K562 (cell line): ENCODE data around the gene ARHGAP31. TPM values are rescaled to one million over a fixed set of nuclear protein-coding genes. Genes with fewer than 3 reads are reported as not detected.

Experiments
- ARHGAP35 ChIP-seq: fragments of 450-650 bp; IDR thresholded peaks from 2 replicates; pipeline ENCODE4 v1.6.1; 2018; ENCODE audit not compliant: partially characterized antibody
- CHCHD3 ChIP-seq: fragments of 250-450 bp; sonication (Bioruptor Pico); IDR thresholded peaks from 2 replicates; pipeline ENCODE4 v2.1.2; 2022; ENCODE audit warnings: mild to moderate bottlenecking
- CHD4 ChIP-seq: fragments of 200-600 bp; sonication (generic); IDR thresholded peaks from 3 replicates; pipeline ENCODE4 v1.6.1; 2012; ENCODE audit warnings: low read depth, mild to moderate bottlenecking, mixed read lengths, low read length, inconsistent platforms; ENCODE audit not compliant: insufficient read depth, insufficient replicate concordance, poor library complexity, severe bottlenecking
- CREB5 ChIP-seq: fragments of 250-450 bp; sonication (Bioruptor Pico); IDR thresholded peaks from 2 replicates; pipeline ENCODE4 v1.5.0; 2020; ENCODE audit warnings: mild to moderate bottlenecking
- ELF1 ChIP-seq: fragments of 200-800 bp; sonication (Bioruptor generic); IDR thresholded peaks from 2 replicates; pipeline ENCODE4 v1.6.1; 2016; ENCODE audit warnings: missing genetic modification characterization, missing compliant biosample characterization
- GTF2B ChIP-seq: IDR thresholded peaks from 2 replicates; pipeline ENCODE4 v1.6.1; 2011; ENCODE audit not compliant: insufficient read length; ENCODE audit errors: extremely low read depth
- MTA3 ChIP-seq: fragments of 450-650 bp; formaldehyde crosslinking; IDR thresholded peaks from 2 replicates; pipeline ENCODE4 v1.6.1; 2017; ENCODE audit warnings: mild to moderate bottlenecking, borderline replicate concordance
- POU5F1 ChIP-seq: fragments of 150-350 bp; IDR thresholded peaks from 2 replicates; pipeline ENCODE4 v1.6.1; 2014; ENCODE audit warnings: borderline replicate concordance, low read length, low read depth, mild to moderate bottlenecking; ENCODE audit not compliant: partially characterized antibody
- SFPQ ChIP-seq: fragments of 200-400 bp; formaldehyde crosslinking; IDR thresholded peaks from 2 replicates; pipeline ENCODE4 v1.6.1; 2017; ENCODE audit warnings: mild to moderate bottlenecking, low read depth, low read length, moderate library complexity
- TBL1XR1 ChIP-seq, 2 experiments: IDR thresholded peaks; 2 replicates each; pipeline ENCODE4 v1.6.1; 2012; ENCODE audit warnings: improper control_type of control experiment in 2 of 2, low read length in 2 of 2, mild to moderate bottlenecking in 1 of 2
- TSC22D4 ChIP-seq: fragments of 450-650 bp; IDR thresholded peaks from 2 replicates; pipeline ENCODE4 v1.6.1; 2016; ENCODE audit warnings: missing genetic modification characterization, missing biosample characterization, control low read depth
- U2AF1 ChIP-seq: fragments of 200-400 bp; formaldehyde crosslinking; optimal IDR thresholded peaks from 2 replicates; pipeline ENCODE3; 2017; ENCODE audit warnings: mild to moderate bottlenecking, low read depth, low read length, moderate library complexity
- ZBTB8A ChIP-seq: fragments of 450-650 bp; IDR thresholded peaks from 2 replicates; pipeline ENCODE4 v1.6.1; 2018; ENCODE audit warnings: mild to moderate bottlenecking, moderate library complexity; ENCODE audit not compliant: partially characterized antibody
- ZBTB9 ChIP-seq: fragments of 450-650 bp; formaldehyde crosslinking; IDR thresholded peaks from 2 replicates; pipeline ENCODE4 v1.4.0; 2020; ENCODE audit warnings: mild to moderate bottlenecking, moderate library complexity
- ZNF23 ChIP-seq: fragments of 250-450 bp; sonication (Bioruptor Pico); IDR thresholded peaks from 2 replicates; pipeline ENCODE4 v1.4.0; 2020; ENCODE audit warnings: mild to moderate bottlenecking
- ZNF24 ChIP-seq: fragments of 450-650 bp; IDR thresholded peaks from 2 replicates; pipeline ENCODE4 v1.6.1; 2016
- ZNF274 ChIP-seq: IDR thresholded peaks from 2 replicates; pipeline ENCODE4 v1.6.1; 2011; ENCODE audit warnings: low read depth, mild to moderate bottlenecking, low read length, moderate library complexity, borderline replicate concordance
- ZNF280A ChIP-seq: fragments of 450-650 bp; IDR thresholded peaks from 2 replicates; pipeline ENCODE4 v1.6.1; 2018; ENCODE audit warnings: mild to moderate bottlenecking, low read depth; ENCODE audit not compliant: partially characterized antibody
- ZNF445 ChIP-seq: fragments of 250-450 bp; sonication (Bioruptor Pico); IDR thresholded peaks from 2 replicates; pipeline ENCODE4 v1.4.0; 2020; ENCODE audit warnings: low read depth, mild to moderate bottlenecking, moderate library complexity
- ZNF589 ChIP-seq: fragments of 200-800 bp; sonication (Bioruptor generic); IDR thresholded peaks from 2 replicates; pipeline ENCODE4 v1.6.1; 2016; ENCODE audit warnings: low read depth, missing genetic modification characterization, missing compliant biosample characterization
- polyA plus RNA-seq, 8 experiments: library from polyadenylated mRNA; depleted of rRNA in 4 of 8; stranded (reverse) in 5 of 8; unstranded in 3 of 8; fragments of >200 nt; fragmentation: Nextera tagmentation in 2 of 8; fragmentation: Illumina TruSeq in 1 of 8; extraction: Ambion mirVana in 2 of 8; extraction: Trizol in 1 of 8; gene quantifications; 2 replicates each; pipeline versions ENCODE4 v1.2.1 to v1.2.3, GENCODE V29; 2011 to 2014; ENCODE audit warnings: inconsistent platforms in 1 of 8, missing spikeins in 1 of 8
- total RNA-seq, 7 experiments: library from RNA; depleted of rRNA in 6 of 7; stranded (reverse); fragments of >200 nt in 6 of 7; fragmentation: Illumina TruSeq in 2 of 7; extraction: Trizol in 2 of 7; gene quantifications; 2 replicates each; pipeline versions ENCODE4 v1.2.1 to v1.2.3, GENCODE V29; 2011 to 2021; ENCODE audit warnings: low replicate concordance in 1 of 7

Gene ARHGAP31
- total and polyA plus RNA-seq, 9 of the 15 experiments (the other 6 are each of a cell fraction or from before 2014, with no cell fraction given): under 0.01 to 0.13 (median 0.06) TPM; not detected in 5

- TF ChIP-seq ZBTB9 (CRISPR knock-in tag) (0 out of 2 replicates have a peak, but pooled peaks have one; percentile 15), MTA3 (0 out of 2 replicates have a peak, but pooled peaks have one; percentile 27), CREB5 (CRISPR knock-in tag) (no peak), TBL1XR1 (IDR thresholded peaks at IDR 0.05; ENCODE audit: low read length in 2 of 2) (no peak), ZNF280A (no peak), CHCHD3 (no peak), SFPQ (no peak), ZNF24 (no peak), ARHGAP35 (no peak), ZBTB8A (no peak), ZNF23 (no peak), TSC22D4 (tag) (no peak), ELF1 (tag) (peak; percentile 70), ZNF274 (no peak), GTF2B (no peak), POU5F1 (no peak), ZNF589 (CRISPR knock-in tag) (peak; percentile 84; the same call in 1 of the 2 replicates), U2AF1 (peak; percentile 21), ZNF445 (CRISPR knock-in tag) (no peak), CHD4 (no peak)
These were observed 28.9 kb downstream of the ARHGAP31 start (continued) for GRCh38 chr3:119322835-119323722.
